ENCODE results near the gene POLR1E.

Gene POLR1E

DNA sequence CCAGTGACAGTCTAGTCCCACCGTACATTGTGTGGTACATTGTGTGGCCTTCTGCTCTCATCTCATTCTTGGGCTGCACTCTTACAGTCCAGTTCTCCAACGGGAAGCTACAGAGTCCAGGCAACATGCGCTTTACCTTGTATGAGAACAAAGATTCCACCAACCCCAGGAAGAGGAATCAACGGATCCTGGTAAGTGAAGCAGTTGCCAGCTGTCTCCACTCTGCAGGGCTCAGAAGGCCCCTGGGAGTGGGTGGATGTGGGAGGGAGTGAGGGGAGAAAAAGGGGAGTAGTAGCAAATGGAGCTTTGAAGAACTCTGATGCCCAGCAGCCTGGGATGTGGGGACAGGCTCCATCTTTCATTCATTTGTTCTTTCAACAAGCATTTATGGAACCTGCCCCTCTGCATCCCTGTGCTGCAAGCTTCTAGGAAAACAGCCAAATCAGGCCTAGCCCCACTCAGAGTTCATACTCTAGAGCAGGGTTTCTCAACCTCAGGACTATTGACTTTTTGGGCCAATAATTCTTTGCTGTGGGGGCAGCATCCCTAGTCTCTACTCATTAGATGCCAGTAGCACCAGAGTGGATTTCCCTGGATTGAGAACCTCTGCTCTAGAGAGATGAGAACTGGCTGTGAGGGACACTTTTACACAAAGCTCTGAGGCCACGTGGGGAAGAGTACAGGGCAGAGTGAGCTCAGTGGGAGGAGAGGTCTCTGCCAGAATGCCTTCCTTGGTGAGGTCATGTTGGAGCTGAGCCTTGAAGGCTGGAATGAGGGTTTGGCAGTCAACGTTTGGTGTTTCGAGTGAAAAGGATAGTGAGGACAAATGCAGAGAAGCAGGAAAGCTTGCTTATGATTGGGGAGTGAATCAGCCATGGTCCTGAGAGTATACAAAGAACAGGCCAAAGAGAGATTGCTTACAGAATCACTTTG is 1.1 kb downstream of the POLR1E start:
- peak overlapping the region; percentile 84 for H3K9ac ChIP-seq (ENCODE audit: low read depth, low read length, poor library complexity, severe bottlenecking)
- H3K36me3 ChIP-seq (ENCODE audit: insufficient read depth, low read length), result peaks cover 3% of the 10 kb centered on the region; the same call in 1 of the 2 replicates
- H2AFZ ChIP-seq (ENCODE audit: low read length), result no peak overlapping the region
- H4K20me1 ChIP-seq (ENCODE audit: insufficient read depth, low read length, poor library complexity, severe bottlenecking), result peaks cover 6% of the 10 kb centered on the region
- no peak for TF ChIP-seq EZH2phosphoT487 (IDR thresholded peaks at IDR 0.05; ENCODE audit: borderline replicate concordance)
- TF ChIP-seq, protein P1, sequence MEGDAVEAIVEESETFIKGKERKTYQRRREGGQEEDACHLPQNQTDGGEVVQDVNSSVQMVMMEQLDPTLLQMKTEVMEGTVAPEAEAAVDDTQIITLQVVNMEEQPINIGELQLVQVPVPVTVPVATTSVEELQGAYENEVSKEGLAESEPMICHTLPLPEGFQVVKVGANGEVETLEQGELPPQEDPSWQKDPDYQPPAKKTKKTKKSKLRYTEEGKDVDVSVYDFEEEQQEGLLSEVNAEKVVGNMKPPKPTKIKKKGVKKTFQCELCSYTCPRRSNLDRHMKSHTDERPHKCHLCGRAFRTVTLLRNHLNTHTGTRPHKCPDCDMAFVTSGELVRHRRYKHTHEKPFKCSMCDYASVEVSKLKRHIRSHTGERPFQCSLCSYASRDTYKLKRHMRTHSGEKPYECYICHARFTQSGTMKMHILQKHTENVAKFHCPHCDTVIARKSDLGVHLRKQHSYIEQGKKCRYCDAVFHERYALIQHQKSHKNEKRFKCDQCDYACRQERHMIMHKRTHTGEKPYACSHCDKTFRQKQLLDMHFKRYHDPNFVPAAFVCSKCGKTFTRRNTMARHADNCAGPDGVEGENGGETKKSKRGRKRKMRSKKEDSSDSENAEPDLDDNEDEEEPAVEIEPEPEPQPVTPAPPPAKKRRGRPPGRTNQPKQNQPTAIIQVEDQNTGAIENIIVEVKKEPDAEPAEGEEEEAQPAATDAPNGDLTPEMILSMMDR (conservative IDR thresholded peaks at IDR 0.05; ENCODE audit: low read length), result no peak
- peak overlapping the region; percentile 77 for H3K4me2 ChIP-seq (ENCODE audit: low read depth, low read length, poor library complexity, severe bottlenecking)
- H3K4me1 ChIP-seq (ENCODE audit: insufficient read depth, low read length, poor library complexity, severe bottlenecking), result peaks cover 34% of the 10 kb centered on the region
- peak overlapping the region; percentile 88 for H3K4me3 ChIP-seq (ENCODE audit: low read length, poor library complexity, severe bottlenecking)
- no peaks in the 10 kb centered on the region for H3K9me2 ChIP-seq (replicated peaks; ENCODE audit: low read depth, low read length)
- H3K27me3 ChIP-seq (ENCODE audit: insufficient read depth, low read length, poor library complexity, severe bottlenecking), result no peaks in the 10 kb centered on the region
- H3K9me3 ChIP-seq (ENCODE audit: insufficient read depth, low read depth, low read length), result no peaks in the 10 kb centered on the region
- peaks cover 31% of the 10 kb centered on the region for H3K79me2 ChIP-seq (ENCODE audit: insufficient read depth, low read length)
- no peaks in the 10 kb centered on the region for H3F3A ChIP-seq (ENCODE audit: low read depth)

DNA sequence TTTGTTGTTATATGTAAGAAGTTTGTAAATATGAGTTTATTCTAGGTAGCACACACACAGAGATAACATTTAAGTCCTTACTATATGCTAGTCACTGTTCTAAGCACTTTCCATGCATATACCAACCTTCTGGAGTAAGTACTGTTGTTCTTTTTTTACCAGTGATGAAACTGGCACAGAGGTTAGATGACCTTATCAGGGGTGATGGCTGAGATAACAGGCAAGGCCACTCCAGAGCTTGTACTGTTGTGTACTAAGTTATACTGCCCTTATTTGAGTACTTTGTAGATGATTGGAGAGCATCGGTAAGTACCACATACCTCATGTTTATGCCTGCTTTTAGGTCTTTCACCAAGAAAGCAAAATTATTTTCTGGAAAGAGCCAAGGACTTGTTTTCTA is 6.2 kb downstream of the POLR1E start:
- Histone ChIP-seq H3K4me1 (ENCODE audit: insufficient read depth, low read length, poor library complexity, severe bottlenecking) (peaks cover 24% of the 10 kb centered on the region), H3K4me2 (ENCODE audit: low read depth, low read length, poor library complexity, severe bottlenecking) (peak overlapping the region; percentile 10), H3K9me3 (ENCODE audit: insufficient read depth, low read depth, low read length) (no peaks in the 10 kb centered on the region), H4K20me1 (ENCODE audit: insufficient read depth, low read length, poor library complexity, severe bottlenecking) (peaks cover 6% of the 10 kb centered on the region), H3K9me2 (replicated peaks; ENCODE audit: low read depth, low read length) (no peaks in the 10 kb centered on the region), H3K9ac (ENCODE audit: low read depth, low read length, poor library complexity, severe bottlenecking) (no peak overlapping the region), H2AFZ (ENCODE audit: low read length) (no peak overlapping the region), H3K36me3 (ENCODE audit: insufficient read depth, low read length) (peaks cover 43% of the 10 kb centered on the region; the same call in 1 of the 2 replicates), H3F3A (ENCODE audit: low read depth) (no peaks in the 10 kb centered on the region), H3K27me3 (ENCODE audit: insufficient read depth, low read length, poor library complexity, severe bottlenecking) (no peaks in the 10 kb centered on the region), H3K79me2 (ENCODE audit: insufficient read depth, low read length) (peaks cover 20% of the 10 kb centered on the region), H3K4me3 (ENCODE audit: low read length, poor library complexity, severe bottlenecking) (no peak overlapping the region)
- TF ChIP-seq EZH2phosphoT487 (IDR thresholded peaks at IDR 0.05; ENCODE audit: borderline replicate concordance), result no peak
- TF ChIP-seq, protein P1 (conservative IDR thresholded peaks at IDR 0.05; ENCODE audit: low read length), result no peak

DNA sequence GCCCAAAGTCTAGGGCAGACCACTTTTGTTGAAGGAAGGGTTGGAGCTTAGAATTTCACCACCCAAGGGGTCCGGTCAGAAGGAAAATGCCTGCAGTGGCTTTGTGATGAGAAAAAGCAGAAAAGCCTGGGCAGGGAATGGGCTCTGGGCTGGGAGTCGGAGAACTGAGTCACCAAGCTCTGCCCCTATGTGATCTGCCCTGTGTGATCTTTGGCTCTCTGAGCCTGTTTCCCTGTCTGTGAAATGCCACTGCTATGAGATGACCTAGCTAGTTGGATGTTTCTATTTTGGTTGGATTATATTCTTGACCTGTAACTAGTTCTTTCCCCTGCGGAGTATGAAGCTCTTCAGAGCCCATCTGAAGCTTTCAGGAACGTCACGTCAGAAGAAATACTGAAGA is 9.8 kb downstream of the POLR1E start:
- Histone ChIP-seq H3K4me2 (ENCODE audit: low read depth, low read length, poor library complexity, severe bottlenecking) (no peak overlapping the region), H3K4me1 (ENCODE audit: insufficient read depth, low read length, poor library complexity, severe bottlenecking) (peaks cover under 1% of the 10 kb centered on the region), H3K27me3 (ENCODE audit: insufficient read depth, low read length, poor library complexity, severe bottlenecking) (no peaks in the 10 kb centered on the region), H3K36me3 (ENCODE audit: insufficient read depth, low read length) (peaks cover 69% of the 10 kb centered on the region; the same call in 1 of the 2 replicates), H3K9ac (ENCODE audit: low read depth, low read length, poor library complexity, severe bottlenecking) (no peak overlapping the region), H3K9me3 (ENCODE audit: insufficient read depth, low read depth, low read length) (no peaks in the 10 kb centered on the region), H3F3A (ENCODE audit: low read depth) (no peaks in the 10 kb centered on the region), H2AFZ (ENCODE audit: low read length) (no peak overlapping the region), H3K4me3 (ENCODE audit: low read length, poor library complexity, severe bottlenecking) (no peak overlapping the region), H4K20me1 (ENCODE audit: insufficient read depth, low read length, poor library complexity, severe bottlenecking) (no peaks in the 10 kb centered on the region), H3K9me2 (replicated peaks; ENCODE audit: low read depth, low read length) (no peaks in the 10 kb centered on the region), H3K79me2 (ENCODE audit: insufficient read depth, low read length) (no peaks in the 10 kb centered on the region; the same call in 1 of the 2 replicates)
- TF ChIP-seq EZH2phosphoT487 (IDR thresholded peaks at IDR 0.05; ENCODE audit: borderline replicate concordance), result no peak
- TF ChIP-seq, protein P1 (conservative IDR thresholded peaks at IDR 0.05; ENCODE audit: low read length), result no peak
